Activated naive CD4-positive, alpha-beta T cell treated with anti-CD3 and anti-CD28 coated beads, Interleukin-2, amount 10 ng/mL, durations not matched to agents 7 days and 5 days (primary cell): ENCODE measurements around the gene KLK5.
"Not testable (repeated sequence)": the region's sequence is repeated elsewhere in the genome, so short reads cannot be mapped to it uniquely, and the experiment has no call there.

Experiments
- CTCF ChIA-PET: fragments of 350-600 bp; sonication (Branson Sonifier 250); formaldehyde crosslinking; loops from one replicate; lab custom pipeline; 2021; ENCODE audit warnings: antibody characterized with exemption; lab: Charles Lee
- DNase-seq: peaks from one replicate; pipeline ENCODE4 v3.0.0-alpha.2; 2020
- H3K27ac Mint-ChIP-seq: one replicate; pipeline ENCODE4 v1.8.0; 2021; ENCODE audit warnings: mild to moderate bottlenecking, moderate library complexity, mixed read lengths
- H3K27me3 Mint-ChIP-seq: one replicate; pipeline ENCODE4 v1.8.0; 2021; ENCODE audit warnings: mild to moderate bottlenecking, mixed read lengths
- H3K36me3 Mint-ChIP-seq: one replicate; pipeline ENCODE4 v1.8.0; 2021; ENCODE audit warnings: mixed read lengths
- H3K4me1 Mint-ChIP-seq: one replicate; pipeline ENCODE4 v1.8.0; 2021; ENCODE audit warnings: mixed read lengths
- H3K4me3 Mint-ChIP-seq: one replicate; pipeline ENCODE4 v1.8.0; 2021; ENCODE audit warnings: mild to moderate bottlenecking, moderate library complexity, mixed read lengths
- H3K9me3 Mint-ChIP-seq: one replicate; pipeline ENCODE4 v1.8.0; 2021; ENCODE audit warnings: mixed read lengths

Gene KLK5

DNA sequence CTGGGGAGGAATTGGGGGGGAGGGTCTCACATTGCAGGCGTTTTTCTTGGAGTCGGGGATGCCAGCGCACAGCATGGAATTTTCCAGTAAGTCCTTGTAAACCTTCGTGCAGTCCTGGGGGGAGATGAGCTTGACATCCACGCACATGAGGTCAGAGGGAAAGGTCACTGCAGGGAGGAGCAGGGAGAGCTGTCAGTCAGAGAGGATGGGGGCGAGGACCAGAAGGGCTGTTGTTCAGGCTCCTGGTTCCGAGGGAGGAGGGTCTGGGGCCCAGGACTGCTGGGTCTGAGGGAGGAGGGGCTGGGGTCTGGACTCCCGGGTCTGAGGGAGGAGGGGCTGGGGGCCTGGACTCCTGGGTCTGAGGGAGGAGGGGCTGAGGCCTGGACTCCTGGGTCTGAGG is 26.9 kb upstream of the KLK5 start:
- H3K4me1 Mint-ChIP-seq = no peaks in the 10 kb centered on the region
- no peaks in the 10 kb centered on the region for H3K36me3 Mint-ChIP-seq
- no peak for DNase-seq
- H3K27me3 Mint-ChIP-seq = peaks cover 56% of the 10 kb centered on the region
- no peaks in the 10 kb centered on the region for H3K9me3 Mint-ChIP-seq
- CTCF ChIA-PET = no interaction called here
- H3K27ac Mint-ChIP-seq = no peak overlapping the region
- no peak overlapping the region for H3K4me3 Mint-ChIP-seq

DNA sequence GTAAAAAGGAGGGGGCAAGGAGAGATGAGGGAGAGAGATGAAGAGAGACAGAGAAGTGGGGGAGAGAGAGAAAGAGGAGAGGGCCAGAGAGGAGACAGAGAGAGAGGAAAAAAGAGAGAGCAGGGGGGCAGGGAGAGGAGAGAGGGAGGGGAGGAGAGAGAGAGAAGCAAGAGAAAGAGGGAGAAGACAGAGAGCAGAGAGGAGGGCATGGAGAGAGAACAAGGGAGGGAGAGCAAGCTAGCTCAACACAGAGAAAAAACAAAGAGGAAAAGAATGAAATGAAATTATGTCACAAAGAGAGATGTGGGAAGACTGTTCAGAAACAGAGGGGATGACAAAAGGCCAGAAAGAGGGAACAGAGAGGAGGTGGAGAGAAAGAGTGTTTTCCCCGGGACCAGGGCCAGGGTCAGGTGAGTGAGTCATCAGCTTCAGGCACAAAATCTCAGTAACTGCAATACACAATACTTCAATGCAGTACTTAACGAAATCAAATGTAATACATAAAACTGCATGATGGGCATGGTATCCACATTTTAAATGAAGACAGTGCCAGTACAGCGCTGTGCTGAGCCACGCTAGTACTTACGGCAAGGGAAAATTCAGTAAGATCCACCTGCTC is 26.0 kb upstream of the KLK5 start:
- Mint-ChIP-seq H3K4me3 (no peak overlapping the region), H3K27me3 (peaks cover 49% of the 10 kb centered on the region), H3K27ac (no peak overlapping the region), H3K4me1 (no peaks in the 10 kb centered on the region), H3K9me3 (no peaks in the 10 kb centered on the region), H3K36me3 (no peaks in the 10 kb centered on the region)
- CTCF ChIA-PET = no interaction called here
- DNase-seq = no peak

DNA sequence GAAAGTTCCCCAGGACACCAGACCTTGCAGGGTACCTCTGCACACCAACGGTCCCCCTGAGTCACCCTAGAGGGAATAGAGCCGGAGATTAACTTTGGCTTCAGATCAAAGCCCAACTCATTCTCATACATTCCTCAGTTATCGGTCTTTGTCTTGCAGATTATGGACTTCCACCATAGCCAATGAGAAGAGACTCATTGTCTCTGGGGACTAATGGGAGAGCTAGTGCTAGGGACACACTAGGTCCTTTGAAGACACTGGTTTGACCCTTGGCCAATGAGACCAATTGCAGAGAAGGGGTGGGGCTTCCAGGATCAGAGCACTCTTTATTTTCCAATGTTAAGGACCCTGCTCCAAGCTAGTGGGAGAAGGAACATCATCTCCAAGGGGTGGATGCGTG is 24.8 kb upstream of the KLK5 start:
- DNase-seq = no peak
- no peak overlapping the region for H3K27ac Mint-ChIP-seq
- H3K4me1 Mint-ChIP-seq = no peaks in the 10 kb centered on the region
- H3K36me3 Mint-ChIP-seq = no peaks in the 10 kb centered on the region
- H3K9me3 Mint-ChIP-seq = no peaks in the 10 kb centered on the region
- H3K4me3 Mint-ChIP-seq = no peak overlapping the region
- CTCF ChIA-PET = no interaction called here
- H3K27me3 Mint-ChIP-seq = peaks cover 41% of the 10 kb centered on the region

DNA sequence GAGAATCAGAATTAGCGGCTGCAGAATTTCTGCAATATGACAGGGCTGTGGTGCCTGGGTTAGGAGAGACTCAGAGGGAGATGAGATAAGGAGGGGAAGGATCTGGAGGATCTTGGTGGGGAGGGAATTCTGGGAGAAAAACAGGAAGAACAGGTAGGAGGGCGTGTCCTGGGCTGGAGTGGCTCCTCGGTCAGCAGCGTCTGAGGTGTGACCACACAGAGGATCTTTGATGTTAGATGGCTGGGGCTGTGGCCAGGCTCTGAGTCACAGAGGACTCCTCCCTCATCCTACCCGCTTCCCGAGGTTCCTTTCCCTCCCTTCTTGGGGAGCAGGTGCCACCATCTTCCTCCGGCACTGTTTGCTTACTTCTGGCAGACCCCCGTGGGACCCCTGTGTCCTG is 22.9 kb upstream of the KLK5 start:
- no peak overlapping the region for H3K27ac Mint-ChIP-seq
- no peak for DNase-seq
- H3K9me3 Mint-ChIP-seq = no peaks in the 10 kb centered on the region
- no peaks in the 10 kb centered on the region for H3K36me3 Mint-ChIP-seq
- no peaks in the 10 kb centered on the region for H3K4me1 Mint-ChIP-seq
- H3K4me3 Mint-ChIP-seq = no peak overlapping the region
- H3K27me3 Mint-ChIP-seq = peaks cover 31% of the 10 kb centered on the region
- CTCF ChIA-PET = no interaction called here

DNA sequence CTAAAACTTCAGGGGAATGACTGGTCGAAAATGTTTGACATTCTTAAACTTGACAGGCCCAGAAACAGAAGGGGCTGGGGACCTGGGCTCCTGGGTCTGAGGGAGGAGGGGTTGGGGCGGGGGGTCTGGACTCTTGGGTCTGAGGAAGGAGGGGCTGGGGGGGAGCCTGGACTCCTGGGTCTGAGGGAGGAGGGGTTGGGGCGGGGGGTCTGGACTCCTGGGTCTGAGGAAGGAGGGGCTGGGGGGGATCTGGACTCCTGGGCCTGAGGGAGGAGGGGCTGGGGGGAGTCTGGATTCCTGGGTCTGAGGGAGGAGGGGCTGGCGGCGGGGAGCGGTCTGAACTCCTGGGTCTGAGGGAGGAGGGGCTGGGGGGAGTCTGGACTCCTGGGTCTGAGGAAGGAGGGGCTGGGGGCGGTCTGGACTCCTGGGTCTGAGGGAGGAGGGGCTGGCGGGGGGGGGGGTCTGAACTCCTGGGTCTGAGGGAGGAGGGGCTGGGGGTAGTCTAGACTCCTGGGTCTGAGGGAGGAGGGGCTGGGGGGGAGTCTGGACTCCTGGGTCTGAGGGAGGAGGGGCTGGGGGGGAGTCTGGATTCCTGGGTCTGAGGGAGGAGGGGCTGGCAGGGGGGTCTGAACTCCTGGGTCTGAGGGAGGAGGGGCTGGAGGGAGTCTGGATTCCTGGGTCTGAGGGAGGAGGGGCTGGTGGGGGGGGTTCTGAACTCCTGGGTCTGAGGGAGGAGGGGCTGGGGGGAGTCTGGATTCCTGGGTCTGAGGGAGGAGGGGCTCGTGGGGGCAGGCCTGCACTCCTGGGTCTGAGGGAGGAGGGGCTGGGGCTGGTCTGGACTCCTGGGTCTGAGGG is 22.1 kb upstream of the KLK5 start:
- Mint-ChIP-seq H3K27ac (no peak overlapping the region), H3K4me3 (no peak overlapping the region), H3K4me1 (no peaks in the 10 kb centered on the region), H3K36me3 (no peaks in the 10 kb centered on the region), H3K27me3 (peaks cover 28% of the 10 kb centered on the region), H3K9me3 (no peaks in the 10 kb centered on the region)
- CTCF ChIA-PET = interaction anchor here (0.7 kb wide), 1 partner anchor 70 kb away, joined by 3 read pairs; no protein-coding TSS in a partner anchor
- no peak for DNase-seq

DNA sequence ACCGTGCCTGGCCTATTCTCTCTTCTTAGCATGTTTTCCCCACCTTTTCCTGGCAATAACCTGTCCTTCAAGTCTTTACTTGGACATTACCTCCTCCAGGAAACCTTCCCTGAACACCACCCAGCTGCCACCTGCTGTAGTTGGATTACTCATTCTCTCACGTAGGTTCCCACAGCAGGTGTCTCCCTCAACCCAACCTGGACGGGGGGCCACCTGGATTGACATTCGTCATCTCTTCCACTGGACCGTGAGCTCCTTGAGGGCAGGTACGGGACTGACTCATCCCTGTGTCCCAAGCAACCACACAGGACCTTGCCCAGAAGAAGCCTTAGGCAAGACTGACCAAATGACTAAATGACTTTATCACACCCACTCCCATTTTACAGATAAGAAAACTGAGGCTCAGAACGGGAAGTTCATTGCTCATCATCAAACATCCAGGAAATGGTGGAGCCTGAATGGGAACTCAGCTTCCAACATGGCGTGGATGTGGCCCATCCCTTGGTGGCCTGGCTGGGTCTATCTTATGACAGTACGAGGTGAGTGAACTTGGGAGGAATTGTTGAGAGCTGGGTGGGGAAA is 20.0 kb upstream of the KLK5 start:
- H3K4me1 Mint-ChIP-seq = no peaks in the 10 kb centered on the region
- peaks cover 20% of the 10 kb centered on the region for H3K27me3 Mint-ChIP-seq
- H3K27ac Mint-ChIP-seq = no peak overlapping the region
- DNase-seq = no peak
- H3K4me3 Mint-ChIP-seq = no peak overlapping the region
- CTCF ChIA-PET = no interaction called here
- H3K9me3 Mint-ChIP-seq = no peaks in the 10 kb centered on the region
- H3K36me3 Mint-ChIP-seq = no peaks in the 10 kb centered on the region

DNA sequence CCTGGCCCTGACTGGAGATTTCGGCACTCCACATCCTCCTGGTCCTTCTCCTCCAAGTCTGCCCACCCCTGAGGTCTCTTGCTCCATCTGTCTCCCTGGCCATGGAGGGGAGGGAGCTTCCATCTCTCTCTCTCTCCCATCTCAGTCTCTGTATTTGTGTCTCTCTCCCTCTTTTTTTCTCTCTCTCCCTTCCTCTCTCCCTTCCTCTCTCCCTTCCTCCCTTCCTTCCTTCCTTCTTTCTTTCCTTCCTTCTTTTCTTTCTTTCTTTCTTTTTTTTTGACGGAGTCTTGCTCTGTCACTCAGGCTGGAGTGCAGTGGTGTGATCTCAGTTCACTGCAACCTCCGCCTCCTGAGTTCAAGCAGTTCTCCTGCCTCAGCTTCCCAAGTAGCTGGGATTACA is 17.0 kb upstream of the KLK5 start:
- H3K4me1 Mint-ChIP-seq, DNase-seq, H3K4me3 Mint-ChIP-seq, H3K36me3 Mint-ChIP-seq, H3K9me3 Mint-ChIP-seq, H3K27ac Mint-ChIP-seq, CTCF ChIA-PET: not testable (repeated sequence)
- H3K27me3 Mint-ChIP-seq = peaks cover 24% of the 10 kb centered on the region

DNA sequence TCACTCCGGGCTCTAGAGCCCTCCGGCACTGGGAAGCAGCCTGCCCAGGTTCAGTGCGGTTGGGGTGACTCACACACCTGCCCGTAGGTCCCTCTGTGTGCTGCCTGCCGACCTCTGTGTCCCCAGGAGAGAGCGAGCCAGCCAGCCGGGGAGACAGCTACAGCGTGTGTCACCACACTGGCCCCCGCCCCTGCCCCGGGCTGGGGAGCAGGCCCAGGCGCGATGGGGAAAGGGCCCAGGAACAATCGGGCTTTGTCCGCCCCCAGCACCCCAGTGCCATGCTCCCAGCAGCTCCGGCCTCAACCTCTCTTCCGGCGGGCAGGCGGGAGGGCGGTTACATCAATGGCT is 16.5 kb upstream of the KLK5 start, which contains the start of gene KLK6:
Gene KLK6, minus strand, starts transcription at position 179 of the 348 bp plus-strand sequence. CDS start 1,487 bp downstream, outside the sequence.
- no peaks in the 10 kb centered on the region for H3K36me3 Mint-ChIP-seq
- H3K27ac Mint-ChIP-seq = no peak within 1 kb of the TSS
- no peak for DNase-seq
- no peak within 1 kb of the TSS for H3K4me3 Mint-ChIP-seq
- H3K27me3 Mint-ChIP-seq = peaks cover 24% of the 10 kb centered on the region
- no peaks in the 10 kb centered on the region for H3K4me1 Mint-ChIP-seq
- CTCF ChIA-PET = no interaction called here
- no peaks in the 10 kb centered on the region for H3K9me3 Mint-ChIP-seq

DNA sequence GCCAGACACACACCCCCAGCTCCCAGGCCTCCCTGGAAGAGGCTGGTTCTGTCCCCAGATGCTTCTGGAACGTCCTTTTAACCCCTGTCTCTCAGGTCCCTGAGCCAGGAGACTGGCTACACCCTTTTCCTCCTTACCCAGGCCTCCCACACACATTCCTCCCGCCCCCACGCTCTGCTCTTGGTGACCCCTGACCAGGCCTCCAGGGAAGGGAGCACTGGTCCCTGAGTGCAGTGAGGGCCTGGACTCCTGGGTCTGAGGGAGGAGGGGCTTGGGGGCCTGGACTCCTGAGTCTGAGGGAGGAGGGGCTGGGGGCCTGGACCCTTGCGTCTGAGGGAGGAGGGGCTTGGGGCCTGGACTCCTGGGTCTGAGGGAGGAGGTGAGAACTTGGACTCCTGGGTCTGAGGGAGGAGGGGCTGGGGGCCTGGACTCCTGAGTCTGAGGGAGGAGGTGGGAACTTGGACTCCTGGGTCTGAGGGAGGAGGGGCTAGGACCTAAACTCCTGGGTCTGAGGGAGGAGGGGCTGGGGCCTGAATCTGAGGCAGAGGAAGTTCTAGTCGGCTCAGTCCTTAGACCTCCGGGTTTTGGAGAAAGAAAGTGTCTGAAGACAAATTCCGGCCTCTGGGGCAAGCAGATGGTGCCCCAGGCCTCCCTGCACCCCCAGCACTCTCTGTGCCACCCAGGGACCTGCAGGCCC is 16.0 kb upstream of the KLK5 start:
- Mint-ChIP-seq H3K27ac (no peak overlapping the region), H3K4me1 (no peaks in the 10 kb centered on the region), H3K4me3 (no peak overlapping the region), H3K9me3 (no peaks in the 10 kb centered on the region), H3K36me3 (no peaks in the 10 kb centered on the region), H3K27me3 (peaks cover 24% of the 10 kb centered on the region)
- no peak for DNase-seq
- CTCF ChIA-PET = no interaction called here

DNA sequence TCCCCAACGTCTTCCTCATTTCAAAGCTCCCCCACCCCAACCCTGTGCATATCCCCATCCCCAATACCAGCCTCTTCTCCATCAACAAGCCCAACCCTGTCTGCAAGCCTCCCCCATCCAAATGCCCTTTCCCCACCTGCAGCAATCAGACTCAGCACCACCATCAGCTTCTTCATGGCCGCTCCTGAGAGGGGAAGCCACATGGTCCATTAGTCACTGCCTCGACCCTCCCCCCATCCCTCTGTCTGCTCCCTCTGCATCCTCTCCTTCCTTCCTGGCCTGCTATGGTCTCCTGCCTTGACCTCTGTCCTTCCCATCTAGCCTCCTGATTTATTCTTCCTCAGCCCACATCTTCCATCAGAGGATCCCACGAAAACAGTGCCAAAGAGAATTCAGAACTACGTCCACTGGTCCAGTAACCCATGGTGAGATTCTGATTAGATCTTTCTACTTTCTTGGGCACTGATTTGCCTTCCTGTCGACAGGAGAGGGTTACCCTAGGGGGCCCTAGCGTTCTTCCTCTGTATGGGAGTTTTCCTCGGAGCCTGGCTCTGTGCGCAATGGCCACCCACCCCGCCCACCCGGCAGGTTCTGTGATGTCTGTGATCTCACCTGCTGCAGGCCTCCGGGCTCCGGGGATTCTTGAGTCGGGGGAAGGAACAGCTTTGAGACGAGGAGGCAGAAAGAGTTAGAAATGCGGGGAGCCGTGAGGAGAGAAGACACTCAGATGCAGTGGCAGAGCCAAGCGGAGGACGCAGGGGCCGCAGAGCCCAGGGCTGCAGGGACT is 15.3 kb upstream of the KLK5 start:
- H3K27me3 Mint-ChIP-seq = peaks cover 29% of the 10 kb centered on the region
- DNase-seq = no peak
- CTCF ChIA-PET = no interaction called here
- H3K4me1 Mint-ChIP-seq = no peaks in the 10 kb centered on the region
- H3K9me3 Mint-ChIP-seq = no peaks in the 10 kb centered on the region
- no peak overlapping the region for H3K4me3 Mint-ChIP-seq
- H3K36me3 Mint-ChIP-seq = no peaks in the 10 kb centered on the region
- no peak overlapping the region for H3K27ac Mint-ChIP-seq

DNA sequence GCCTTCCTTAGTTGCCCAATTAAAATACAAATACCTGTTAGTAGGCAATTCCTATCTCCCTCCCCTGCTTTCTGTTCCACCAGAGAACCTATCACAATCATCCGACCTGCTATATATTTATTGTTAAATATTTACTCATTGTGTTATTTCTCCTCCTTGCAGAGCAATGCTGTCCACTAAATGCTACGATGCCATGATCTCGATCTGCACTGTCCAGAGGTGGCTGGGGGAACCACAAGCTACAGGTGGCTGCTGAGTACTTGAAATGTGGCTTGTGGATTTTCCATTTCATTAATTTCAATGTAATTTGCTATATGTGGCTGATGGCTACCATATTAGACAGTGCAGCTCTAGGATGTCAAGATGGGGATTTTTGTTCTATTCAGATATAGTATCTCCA is 11.4 kb upstream of the KLK5 start:
- H3K27ac Mint-ChIP-seq = no peak overlapping the region
- H3K27me3 Mint-ChIP-seq = peaks cover 21% of the 10 kb centered on the region
- no peaks in the 10 kb centered on the region for H3K4me1 Mint-ChIP-seq
- H3K36me3 Mint-ChIP-seq = no peaks in the 10 kb centered on the region
- peaks cover 11% of the 10 kb centered on the region for H3K9me3 Mint-ChIP-seq
- CTCF ChIA-PET = no interaction called here
- no peak overlapping the region for H3K4me3 Mint-ChIP-seq
- DNase-seq = no peak

DNA sequence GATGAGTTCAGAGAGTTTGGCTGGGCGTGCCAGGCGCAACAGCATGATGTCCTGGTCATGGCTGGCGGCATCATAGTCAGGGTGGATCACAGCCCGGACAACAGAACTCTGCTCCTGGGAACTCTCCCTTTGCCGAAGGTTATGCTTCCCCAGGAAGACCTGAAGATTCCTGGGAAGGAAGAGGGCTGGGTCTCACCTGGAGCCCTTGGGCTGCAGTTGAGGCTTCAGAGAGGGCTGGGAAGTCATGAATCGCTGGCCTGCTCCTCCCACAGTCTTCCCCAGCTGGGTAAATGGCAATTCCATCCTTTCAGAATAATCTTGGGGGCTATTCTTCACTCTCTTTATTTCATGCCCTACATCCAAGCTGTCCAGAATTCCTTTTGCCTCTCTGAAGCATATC is 10.5 kb upstream of the KLK5 start:
- Mint-ChIP-seq H3K4me3 (no peak overlapping the region), H3K4me1 (no peaks in the 10 kb centered on the region), H3K9me3 (peaks cover 11% of the 10 kb centered on the region), H3K27me3 (peaks cover 21% of the 10 kb centered on the region), H3K36me3 (no peaks in the 10 kb centered on the region), H3K27ac (no peak overlapping the region)
- CTCF ChIA-PET = no interaction called here
- no peak for DNase-seq

DNA sequence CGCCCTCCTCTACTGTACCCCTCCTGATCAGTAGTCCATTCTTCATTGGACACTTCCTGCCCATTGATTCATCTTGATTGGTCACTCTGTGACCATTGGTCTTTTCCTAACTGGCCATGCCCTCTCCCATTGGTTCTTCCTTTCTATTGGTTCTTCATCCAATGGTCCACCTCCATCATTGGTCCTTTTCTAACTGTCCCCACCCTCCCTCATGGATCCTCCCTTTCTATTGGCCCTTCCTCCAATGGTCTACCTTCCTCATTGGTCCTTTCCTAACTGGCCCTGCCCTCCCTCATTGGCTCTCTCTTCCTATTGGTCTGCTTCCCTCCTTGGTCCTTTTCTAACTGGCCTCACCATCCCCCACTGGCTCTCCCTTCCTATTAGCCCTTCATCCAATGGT is 9.4 kb upstream of the KLK5 start:
- Mint-ChIP-seq H3K27me3 (peaks cover 16% of the 10 kb centered on the region), H3K27ac (no peak overlapping the region), H3K36me3 (no peaks in the 10 kb centered on the region), H3K9me3 (peaks cover 11% of the 10 kb centered on the region), H3K4me3 (no peak overlapping the region), H3K4me1 (no peaks in the 10 kb centered on the region)
- CTCF ChIA-PET = no interaction called here
- DNase-seq = no peak
